SJCRH30 (cell line): ENCODE results near the gene VGLL1. TPM values are rescaled to one million over a fixed set of nuclear protein-coding genes. Genes with fewer than 3 reads are reported as not detected.
A peak's percentile ranks its signal among the peaks of the same experiment; 100 is the strongest.

Experiments used
- DNase-seq, 2 experiments: peaks; one replicate each; pipeline ENCODE4 v3.0.0-alpha.2; 2015 to 2020
- H3K27ac ChIP-seq: fragments of 250-450 bp; sonication (Bioruptor Pico); 2 replicates; pipeline ENCODE4 v1.5.1; 2020; ENCODE audit warnings: mild to moderate bottlenecking, moderate library complexity
- H3K27me3 ChIP-seq: fragments of 250-450 bp; sonication (Bioruptor Pico); 2 replicates; pipeline ENCODE4 v1.5.1; 2020; ENCODE audit warnings: mild to moderate bottlenecking, moderate library complexity
- H3K36me3 ChIP-seq: fragments of 250-450 bp; sonication (Bioruptor Pico); 2 replicates; pipeline ENCODE4 v1.5.1; 2020; ENCODE audit warnings: mild to moderate bottlenecking, moderate library complexity
- H3K4me1 ChIP-seq: fragments of 250-450 bp; sonication (Bioruptor Pico); 2 replicates; pipeline ENCODE4 v1.5.1; 2020; ENCODE audit warnings: mild to moderate bottlenecking, moderate library complexity
- H3K4me3 ChIP-seq: fragments of 250-450 bp; sonication (Bioruptor Pico); 2 replicates; pipeline ENCODE4 v1.5.1; 2020; ENCODE audit warnings: mild to moderate bottlenecking, moderate library complexity
- H3K9me3 ChIP-seq: fragments of 250-450 bp; sonication (Bioruptor Pico); replicated peaks from 2 replicates; pipeline ENCODE4 v1.5.1; 2020; ENCODE audit warnings: mild to moderate bottlenecking, moderate library complexity
- total RNA-seq: library from RNA; depleted of rRNA; stranded (reverse); fragments of >200 nt; shearing (Covaris generic); gene quantifications from 2 replicates; pipeline ENCODE4 v1.2.3, GENCODE V29; 2014

VGLL1 gene
- total RNA-seq, 1 experiment from 2014 or later = not detected

DNA sequence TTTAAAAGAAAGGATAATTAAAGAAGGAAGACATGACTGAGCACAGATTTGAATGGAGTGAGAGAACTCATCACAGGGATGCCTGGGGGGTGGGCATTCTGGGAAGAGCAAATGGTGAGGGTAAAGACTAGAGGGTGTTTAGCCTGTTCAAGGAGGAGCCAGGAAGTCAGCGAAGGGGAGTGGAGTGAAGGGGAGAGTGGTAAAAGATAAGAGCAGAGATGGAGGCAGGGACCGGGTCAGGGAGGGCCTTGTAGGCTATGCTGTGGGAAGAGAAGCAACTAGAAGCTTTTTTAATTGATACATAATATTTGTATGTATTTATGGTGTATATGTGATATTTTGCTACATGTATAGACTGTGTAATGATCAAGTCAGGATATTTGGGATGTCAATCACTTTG, 2.2 kb upstream of the VGLL1 start:
- Histone ChIP-seq H3K27me3 (no peaks in the 10 kb centered on the region), H3K4me3 (no peak overlapping the region), H3K9me3 (no peaks in the 10 kb centered on the region), H3K27ac (no peak overlapping the region), H3K4me1 (no peaks in the 10 kb centered on the region), H3K36me3 (no peaks in the 10 kb centered on the region)
- no peak for DNase-seq

DNA sequence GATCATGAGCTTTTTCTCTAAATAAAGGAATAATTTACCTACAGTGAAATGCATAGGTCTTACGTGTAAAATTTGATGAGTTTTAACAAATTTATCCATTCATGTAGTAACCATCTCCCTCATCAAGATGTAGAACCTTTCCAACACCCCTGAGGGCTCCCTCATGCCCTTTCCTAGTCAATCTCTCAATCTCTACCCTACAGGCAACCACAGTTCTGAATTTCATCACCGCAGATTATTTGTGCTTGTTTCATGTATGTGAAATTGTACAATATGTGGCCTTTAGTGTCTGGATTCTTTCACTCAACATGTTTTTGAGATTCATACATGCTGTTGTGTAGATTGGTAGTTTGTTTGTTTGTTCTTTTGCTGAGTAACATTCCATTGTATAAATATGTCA, 2.1 kb downstream of the VGLL1 start:
- Histone ChIP-seq H3K9me3 (no peaks in the 10 kb centered on the region), H3K27ac (no peak overlapping the region), H3K36me3 (no peaks in the 10 kb centered on the region), H3K27me3 (no peaks in the 10 kb centered on the region), H3K4me1 (no peaks in the 10 kb centered on the region), H3K4me3 (no peak overlapping the region)
- DNase-seq = no peak

DNA sequence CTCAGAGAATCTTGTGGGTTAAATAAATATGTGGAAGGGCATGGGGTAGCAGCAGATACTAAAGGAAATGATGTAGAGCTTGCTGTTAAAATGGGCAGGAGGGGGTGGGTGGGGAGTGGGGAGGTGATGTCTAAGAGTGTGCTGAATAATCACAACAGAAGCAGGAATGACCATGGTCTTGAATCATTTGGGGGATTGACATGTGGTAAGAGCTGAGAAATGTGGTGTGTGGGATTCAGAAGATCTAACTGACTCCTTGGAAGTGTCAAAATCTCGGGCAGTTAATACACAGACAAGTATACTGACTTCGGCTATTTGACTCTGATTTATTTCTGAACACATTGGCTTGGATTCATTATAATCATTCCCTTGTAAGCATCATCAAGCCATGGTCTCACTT, 6.8 kb downstream of the VGLL1 start:
- H3K27ac ChIP-seq = no peak overlapping the region
- H3K27me3 ChIP-seq = no peaks in the 10 kb centered on the region
- no peak for DNase-seq
- H3K9me3 ChIP-seq = no peaks in the 10 kb centered on the region
- H3K4me1 ChIP-seq = no peaks in the 10 kb centered on the region
- no peaks in the 10 kb centered on the region for H3K36me3 ChIP-seq
- H3K4me3 ChIP-seq = no peak overlapping the region

DNA sequence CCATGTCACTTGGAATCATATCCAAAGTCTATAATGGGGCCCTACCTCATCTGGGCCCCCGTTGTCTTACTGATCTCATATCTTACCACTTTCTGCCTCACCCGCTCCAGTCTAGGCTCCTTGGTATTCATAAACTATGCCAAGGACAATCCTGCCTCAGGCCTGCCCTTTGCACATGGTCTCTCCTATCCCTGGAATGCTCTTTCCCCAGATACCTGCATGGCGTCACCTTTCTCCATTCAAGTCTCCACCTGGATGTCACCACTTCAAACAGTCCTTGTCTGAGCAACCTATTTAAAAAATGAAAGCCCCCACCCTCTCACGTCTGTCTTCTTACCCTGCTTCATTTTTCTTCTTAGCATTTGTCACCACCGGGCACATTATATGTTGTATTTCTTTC, 8.2 kb downstream of the VGLL1 start:
- Histone ChIP-seq H3K9me3 (no peaks in the 10 kb centered on the region), H3K36me3 (no peaks in the 10 kb centered on the region), H3K4me3 (no peak overlapping the region), H3K4me1 (no peaks in the 10 kb centered on the region), H3K27ac (no peak overlapping the region), H3K27me3 (no peaks in the 10 kb centered on the region)
- no peak for DNase-seq

DNA sequence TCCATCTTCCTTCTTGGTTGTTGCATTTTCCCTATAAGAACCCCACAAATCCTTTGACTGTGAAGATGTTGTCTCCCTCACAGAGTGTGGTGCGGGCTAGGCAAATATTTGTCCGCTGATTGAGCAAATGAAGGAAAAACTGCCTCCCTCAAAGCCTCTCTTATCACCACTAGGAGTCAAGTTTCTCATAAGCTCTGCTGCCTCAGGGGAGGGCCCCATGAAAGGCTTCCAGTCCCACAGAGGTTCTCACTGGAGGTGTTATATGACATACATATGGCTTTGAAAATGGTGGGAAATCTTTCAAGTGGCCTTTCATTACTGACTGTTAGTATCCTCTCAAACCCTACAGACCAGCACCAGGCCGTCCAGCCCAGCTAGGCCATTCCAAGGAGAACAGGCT, 9.3 kb downstream of the VGLL1 start:
- peak; percentile 11 to 37 for DNase-seq
- H3K9me3 ChIP-seq = no peaks in the 10 kb centered on the region
- no peaks in the 10 kb centered on the region for H3K4me1 ChIP-seq
- H3K4me3 ChIP-seq = no peak overlapping the region
- no peaks in the 10 kb centered on the region for H3K36me3 ChIP-seq
- H3K27me3 ChIP-seq = no peaks in the 10 kb centered on the region
- H3K27ac ChIP-seq = no peak overlapping the region

DNA sequence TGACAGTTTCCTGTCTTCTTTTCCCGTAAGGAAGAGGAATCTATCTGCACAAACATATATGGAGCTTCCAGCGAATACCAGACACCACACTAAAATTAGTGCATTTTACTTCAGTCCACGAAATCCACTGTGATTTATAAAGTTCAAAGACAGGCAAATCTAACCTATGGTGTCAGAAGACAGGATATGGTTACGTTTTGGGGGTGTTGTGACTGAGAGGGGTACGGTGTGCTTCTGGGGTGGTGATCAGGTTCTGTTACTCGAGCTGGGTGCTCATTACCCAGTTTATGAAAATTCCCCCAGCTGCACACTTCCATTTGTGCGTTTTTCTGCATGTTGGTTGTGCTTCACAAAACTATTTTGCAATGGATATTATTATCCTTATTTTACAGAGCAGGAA, 10.3 kb downstream of the VGLL1 start:
- no peaks in the 10 kb centered on the region for H3K36me3 ChIP-seq
- no peaks in the 10 kb centered on the region for H3K27me3 ChIP-seq
- no peaks in the 10 kb centered on the region for H3K4me1 ChIP-seq
- H3K9me3 ChIP-seq = no peaks in the 10 kb centered on the region
- DNase-seq = no peak
- no peak overlapping the region for H3K4me3 ChIP-seq
- H3K27ac ChIP-seq = no peak overlapping the region

DNA sequence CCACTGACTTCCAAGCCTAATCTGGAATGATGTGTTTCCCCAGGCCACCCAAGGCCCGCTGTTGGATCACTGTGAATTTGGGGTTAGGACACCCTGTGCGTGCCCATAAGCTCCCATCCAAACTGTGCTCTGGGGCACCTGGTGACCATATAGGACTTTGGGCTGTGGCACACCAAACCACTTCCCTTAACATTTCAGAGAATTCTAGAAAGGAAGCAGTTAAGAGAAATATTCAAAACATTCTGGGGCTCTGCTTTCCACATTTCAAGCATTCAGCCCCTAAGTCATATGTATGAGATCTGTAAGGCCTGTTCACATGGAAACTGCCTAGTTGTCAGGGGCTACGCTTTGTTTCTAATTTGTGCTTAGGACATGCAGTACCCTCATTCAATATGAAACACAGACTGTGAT, 14.4 kb downstream of the VGLL1 start:
- no peak overlapping the region for H3K27ac ChIP-seq
- no peaks in the 10 kb centered on the region for H3K9me3 ChIP-seq
- no peaks in the 10 kb centered on the region for H3K4me1 ChIP-seq
- H3K27me3 ChIP-seq = no peaks in the 10 kb centered on the region
- no peak overlapping the region for H3K4me3 ChIP-seq
- H3K36me3 ChIP-seq = no peaks in the 10 kb centered on the region
- DNase-seq = no peak

DNA sequence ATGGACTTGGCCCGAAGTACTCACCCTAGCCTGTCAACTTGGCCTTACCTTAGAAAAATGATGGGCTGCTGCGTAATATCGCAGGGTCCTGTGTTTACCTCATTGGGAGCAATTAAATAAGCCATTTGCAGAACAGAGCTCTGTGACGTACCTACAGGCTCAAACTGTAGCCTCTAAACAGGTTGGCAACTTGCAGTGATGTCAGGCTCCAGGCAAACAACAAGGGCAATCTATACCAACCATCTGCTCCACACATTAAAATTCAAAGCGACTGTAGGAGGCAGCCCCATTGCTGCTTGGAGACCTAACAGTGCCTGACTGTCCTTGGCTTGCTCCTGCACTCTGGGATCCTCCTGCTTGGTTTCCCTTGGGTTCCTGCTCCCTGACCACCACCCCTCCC, 17.2 kb downstream of the VGLL1 start:
- no peak overlapping the region for H3K27ac ChIP-seq
- no peak for DNase-seq
- H3K4me1 ChIP-seq = no peaks in the 10 kb centered on the region
- H3K4me3 ChIP-seq = no peak overlapping the region
- no peaks in the 10 kb centered on the region for H3K9me3 ChIP-seq
- H3K36me3 ChIP-seq = no peaks in the 10 kb centered on the region
- H3K27me3 ChIP-seq = no peaks in the 10 kb centered on the region

DNA sequence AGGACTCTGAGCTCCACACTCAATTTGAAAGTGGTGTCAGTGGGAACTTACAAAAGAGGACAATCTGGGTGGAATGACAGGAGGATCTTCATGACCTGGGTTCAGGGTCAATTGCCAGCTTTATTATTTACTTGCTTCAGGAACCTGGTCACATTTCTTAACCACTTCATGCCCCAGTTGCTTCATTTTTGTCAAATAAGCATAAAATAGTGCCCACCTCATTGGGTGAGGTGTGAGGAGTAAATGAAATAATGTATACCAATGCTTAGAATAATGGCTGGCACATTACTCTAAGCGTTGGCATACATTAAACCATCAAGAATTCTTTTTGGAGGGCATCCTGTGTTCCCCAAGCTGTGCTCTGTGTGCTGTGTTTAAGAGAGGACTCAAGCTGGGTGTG, 19.4 kb downstream of the VGLL1 start:
- DNase-seq = no peak
- no peak overlapping the region for H3K4me3 ChIP-seq
- H3K4me1 ChIP-seq = no peaks in the 10 kb centered on the region
- H3K27ac ChIP-seq = no peak overlapping the region
- no peaks in the 10 kb centered on the region for H3K27me3 ChIP-seq
- H3K36me3 ChIP-seq = no peaks in the 10 kb centered on the region
- H3K9me3 ChIP-seq = no peaks in the 10 kb centered on the region

DNA sequence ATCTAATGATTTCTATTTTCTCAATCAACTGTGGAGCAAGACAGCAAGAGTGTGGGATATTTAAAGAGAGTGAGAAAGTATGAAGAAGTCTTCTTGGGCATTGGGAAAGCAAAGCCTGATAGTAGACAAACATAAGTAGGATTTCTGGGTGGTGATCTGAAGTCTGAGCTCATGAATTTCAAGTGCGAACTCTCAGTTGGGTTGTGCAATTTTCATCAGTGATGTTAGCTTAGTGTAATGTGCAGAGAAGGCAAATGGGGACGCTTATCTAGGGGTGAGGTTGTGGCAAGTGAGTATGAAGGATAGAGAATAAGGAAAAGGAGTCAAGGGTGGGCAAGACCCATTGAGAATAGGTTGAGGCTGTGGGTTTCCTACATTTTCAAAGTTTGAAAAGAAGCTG, 23.7 kb downstream of the VGLL1 start:
- Histone ChIP-seq H3K27ac (no peak overlapping the region), H3K27me3 (no peaks in the 10 kb centered on the region), H3K9me3 (no peaks in the 10 kb centered on the region), H3K4me3 (no peak overlapping the region), H3K36me3 (no peaks in the 10 kb centered on the region), H3K4me1 (no peaks in the 10 kb centered on the region)
- no peak for DNase-seq

DNA sequence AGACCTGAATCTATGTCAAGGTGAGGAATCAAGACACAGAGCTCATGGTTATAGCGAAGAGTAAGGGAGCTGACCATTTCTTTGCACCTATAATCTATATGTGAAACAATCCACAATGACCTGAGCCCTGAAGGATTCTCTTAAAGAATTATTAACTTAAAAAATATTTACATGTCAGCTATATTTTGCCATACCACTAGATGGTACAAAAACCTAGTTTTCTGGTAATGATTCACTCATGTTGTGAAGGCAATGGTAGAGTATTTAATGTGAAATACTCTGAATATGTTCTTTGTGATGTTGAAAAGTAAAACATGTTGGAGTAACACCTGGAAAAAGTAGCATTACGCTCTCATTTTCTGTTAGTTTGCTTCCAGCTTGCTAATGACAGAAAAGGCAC, 40.0 kb downstream of the VGLL1 start:
- Histone ChIP-seq H3K4me3 (no peak overlapping the region), H3K36me3 (no peaks in the 10 kb centered on the region), H3K9me3 (no peaks in the 10 kb centered on the region), H3K4me1 (no peaks in the 10 kb centered on the region), H3K27ac (no peak overlapping the region), H3K27me3 (no peaks in the 10 kb centered on the region)
- no peak for DNase-seq

DNA sequence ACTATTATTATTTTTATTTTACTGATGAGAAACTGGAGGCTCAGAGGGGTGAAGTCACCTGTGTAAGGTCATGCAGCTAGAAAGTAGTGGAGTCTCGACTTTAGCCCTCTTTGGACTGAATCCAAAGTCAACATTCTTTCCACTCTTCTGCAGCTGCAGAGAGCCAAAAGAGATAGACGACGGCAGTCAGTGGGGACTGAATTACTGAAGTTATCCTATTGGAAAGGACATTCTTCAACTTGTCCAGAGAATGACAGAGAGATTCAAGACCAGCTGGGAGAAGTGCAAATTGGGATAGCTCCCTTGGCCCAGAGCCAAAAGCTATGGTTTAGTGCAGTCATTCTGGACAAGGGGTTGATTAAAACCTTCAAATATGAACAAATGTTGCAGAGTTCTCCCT, 42.5 kb downstream of the VGLL1 start:
- DNase-seq = peak; percentile 8 to 28
- H3K4me1 ChIP-seq = no peaks in the 10 kb centered on the region
- no peak overlapping the region for H3K27ac ChIP-seq
- no peaks in the 10 kb centered on the region for H3K36me3 ChIP-seq
- no peaks in the 10 kb centered on the region for H3K9me3 ChIP-seq
- H3K27me3 ChIP-seq = no peaks in the 10 kb centered on the region
- H3K4me3 ChIP-seq = no peak overlapping the region

DNA sequence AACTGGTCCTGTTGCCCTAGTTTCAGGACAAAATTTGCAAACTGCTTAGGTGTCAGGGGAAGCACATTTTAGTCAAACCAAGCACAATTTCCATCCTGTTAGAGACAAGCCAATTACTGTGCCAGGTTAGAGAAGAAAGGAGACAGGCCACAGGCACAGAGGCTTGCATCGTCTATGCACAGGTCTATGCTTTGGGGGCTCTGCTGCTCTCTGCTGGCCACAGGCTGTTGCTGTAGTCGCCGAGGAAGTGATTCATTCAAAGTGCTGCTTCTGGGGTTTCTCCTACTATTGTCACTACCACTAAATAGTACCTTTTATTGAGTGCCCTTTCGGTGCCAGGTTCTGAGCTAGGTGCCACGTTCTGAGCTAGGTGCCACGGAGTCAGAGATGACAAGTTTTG, 45.5 kb downstream of the VGLL1 start:
- H3K36me3 ChIP-seq = no peaks in the 10 kb centered on the region
- no peak overlapping the region for H3K4me3 ChIP-seq
- H3K27me3 ChIP-seq = no peaks in the 10 kb centered on the region
- no peak overlapping the region for H3K27ac ChIP-seq
- peak; percentile 29 to 44 for DNase-seq
- no peaks in the 10 kb centered on the region for H3K4me1 ChIP-seq
- no peaks in the 10 kb centered on the region for H3K9me3 ChIP-seq

DNA sequence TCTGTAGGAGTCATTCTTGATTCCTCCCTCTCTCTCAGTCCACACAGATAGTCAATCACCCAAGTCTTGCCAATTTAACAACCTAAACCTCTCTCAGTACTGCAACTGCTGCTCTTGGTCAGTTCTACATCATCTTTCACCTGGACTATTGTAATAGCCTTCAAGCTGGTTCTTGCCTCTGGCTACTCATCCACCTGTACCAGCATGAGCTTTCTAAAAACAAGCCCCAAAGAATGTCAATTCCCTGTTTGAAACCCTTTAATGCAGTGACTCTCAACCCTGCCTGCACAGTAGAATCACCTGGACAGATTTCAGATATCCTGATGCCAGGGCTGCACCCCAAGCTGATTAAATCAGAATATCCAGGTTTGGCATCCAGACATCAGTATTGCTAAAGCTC, 48.3 kb downstream of the VGLL1 start:
- Histone ChIP-seq H3K4me1 (no peaks in the 10 kb centered on the region), H3K4me3 (no peak overlapping the region), H3K36me3 (no peaks in the 10 kb centered on the region), H3K27me3 (no peaks in the 10 kb centered on the region), H3K27ac (no peak overlapping the region), H3K9me3 (no peaks in the 10 kb centered on the region)
- DNase-seq = no peak

DNA sequence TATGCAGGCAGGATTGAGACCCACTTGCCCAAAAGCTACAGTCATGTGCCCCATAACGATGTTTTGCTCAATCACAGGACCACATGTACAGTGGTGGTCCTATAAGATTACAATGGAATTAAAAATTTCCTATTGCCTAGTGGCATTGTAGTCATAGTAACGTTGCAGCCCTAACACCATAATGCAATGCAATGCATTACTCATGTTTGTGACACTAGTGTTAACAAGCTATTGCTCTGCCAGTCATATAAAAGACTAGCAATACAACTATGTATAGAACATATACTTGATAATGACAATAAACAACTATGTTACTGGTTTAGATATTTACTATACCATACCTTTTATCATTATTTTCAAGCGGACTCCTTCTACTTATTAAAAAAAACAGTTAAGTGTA, 50.6 kb downstream of the VGLL1 start:
- DNase-seq = no peak
- no peak overlapping the region for H3K27ac ChIP-seq
- H3K9me3 ChIP-seq = no peaks in the 10 kb centered on the region
- H3K36me3 ChIP-seq = no peaks in the 10 kb centered on the region
- H3K27me3 ChIP-seq = no peaks in the 10 kb centered on the region
- H3K4me1 ChIP-seq = no peaks in the 10 kb centered on the region
- H3K4me3 ChIP-seq = no peak overlapping the region

DNA sequence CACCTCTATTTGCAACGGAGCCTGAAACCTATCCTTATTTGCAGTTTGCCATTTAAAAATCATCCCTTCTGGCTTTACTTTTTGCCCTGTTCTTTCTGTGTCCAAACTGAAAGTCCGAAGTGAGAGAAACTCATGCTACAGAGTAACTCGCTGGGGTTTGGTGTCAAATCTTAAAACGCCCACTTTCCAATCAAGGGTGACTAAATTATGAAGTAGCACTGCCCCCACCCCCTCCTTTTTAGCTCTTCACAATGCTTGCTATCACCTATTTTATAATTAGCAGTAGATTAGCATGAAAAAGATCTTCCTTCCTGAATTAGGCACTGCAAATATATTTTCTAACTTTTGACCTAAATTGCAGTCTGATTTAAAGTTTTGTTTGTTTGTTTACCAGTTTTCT, 52.5 kb downstream of the VGLL1 start:
- H3K27me3 ChIP-seq = no peaks in the 10 kb centered on the region
- H3K36me3 ChIP-seq = no peaks in the 10 kb centered on the region
- DNase-seq = no peak
- no peak overlapping the region for H3K27ac ChIP-seq
- no peaks in the 10 kb centered on the region for H3K9me3 ChIP-seq
- no peak overlapping the region for H3K4me3 ChIP-seq
- H3K4me1 ChIP-seq = no peaks in the 10 kb centered on the region

DNA sequence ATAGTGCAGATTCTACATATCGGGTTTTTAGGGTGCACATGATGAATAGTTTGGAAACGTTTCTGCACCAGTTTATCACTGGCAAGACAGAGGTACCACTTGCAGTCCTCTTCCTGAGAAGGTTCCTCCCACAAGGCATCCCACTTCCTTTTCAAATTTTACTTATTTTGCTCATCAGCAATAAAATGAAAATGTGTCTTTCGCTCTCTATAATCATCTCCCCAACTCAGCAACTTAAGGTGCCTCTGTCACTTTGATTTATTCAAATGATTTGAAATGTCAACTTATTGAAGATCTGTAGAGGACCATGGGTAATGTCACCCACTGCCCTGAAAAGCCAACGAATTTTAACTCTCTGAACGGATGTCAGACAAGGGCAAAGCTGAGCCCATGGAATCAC, 53.2 kb downstream of the VGLL1 start:
- no peaks in the 10 kb centered on the region for H3K27me3 ChIP-seq

More for the DNA sequence above, 53.2 kb downstream of the VGLL1 start:
- Histone ChIP-seq H3K4me3 (no peak overlapping the region), H3K27ac (no peak overlapping the region), H3K9me3 (no peaks in the 10 kb centered on the region), H3K4me1 (no peaks in the 10 kb centered on the region), H3K36me3 (no peaks in the 10 kb centered on the region)
- no peak for DNase-seq
